Activated T-cell treated with anti-CD3 and anti-CD28 coated beads for 1 hour (primary cell): ENCODE results near the gene EYS.

Experiments used
- DNase-seq: peaks from one replicate; pipeline ENCODE4 v3.0.0-alpha.2; 2020; ENCODE audit warnings: low read depth

Gene EYS

GRCh38 chr6:65707126-65707826, at the start of gene EYS:
Gene EYS, minus strand, starts transcription at chr6:65707226. Its CDS starts 211,816 bp downstream, at chr6:65495410.
- DNase-seq: no peak

- DNase-seq: no peak
Observed at GRCh38 chr6:65746302-65746701, 39.3 kb upstream of the EYS start.

- DNase-seq: no peak
Observed at GRCh38 chr6:65745614-65746013, 38.6 kb upstream of the EYS start.

GRCh38 chr6:65728879-65729479, 22.0 kb upstream of the EYS start:
- no peak for DNase-seq

- DNase-seq: no peak
Observed at GRCh38 chr6:65719101-65719500, 12.1 kb upstream of the EYS start.

- DNase-seq: no peak
Observed at GRCh38 chr6:65711531-65711930, 4.5 kb upstream of the EYS start.

GRCh38 chr6:65709099-65709830, 2.2 kb upstream of the EYS start:
- no peak for DNase-seq

GRCh38 chr6:65708162-65708561, 1.1 kb upstream of the EYS start:
- DNase-seq: no peak

- no peak for DNase-seq
Observed at GRCh38 chr6:65706436-65706835, 590 bp downstream of the EYS start.

- DNase-seq: no peak
Observed at GRCh38 chr6:65701325-65701724, 5.7 kb downstream of the EYS start.

- no peak for DNase-seq
Observed at GRCh38 chr6:65700561-65700960, 6.5 kb downstream of the EYS start.

- DNase-seq: no peak
Observed at GRCh38 chr6:65692109-65692508, 14.9 kb downstream of the EYS start.

- no peak for DNase-seq
Observed at GRCh38 chr6:65680232-65680631, 26.8 kb downstream of the EYS start.

GRCh38 chr6:65671922-65672321, 35.1 kb downstream of the EYS start:
- no peak for DNase-seq

- no peak for DNase-seq
Observed at GRCh38 chr6:65667916-65668656, 38.9 kb downstream of the EYS start.

GRCh38 chr6:65650086-65650485, 56.9 kb downstream of the EYS start:
- DNase-seq: no peak

GRCh38 chr6:65649392-65649791, 57.6 kb downstream of the EYS start:
- DNase-seq: no peak

GRCh38 chr6:65646544-65646943, 60.5 kb downstream of the EYS start:
- DNase-seq: no peak

- DNase-seq: no peak
Observed at GRCh38 chr6:65642776-65643175, 64.2 kb downstream of the EYS start.

GRCh38 chr6:65638047-65638831, 68.8 kb downstream of the EYS start:
- no peak for DNase-seq

- no peak for DNase-seq
Observed at GRCh38 chr6:65637289-65638046, 69.6 kb downstream of the EYS start.
